Sigmoid colon (tissue), 7 donors: ENCODE data around the gene DUSP28. TPM values are rescaled to one million over a fixed set of nuclear protein-coding genes. Genes with fewer than 3 reads are reported as not detected.
A peak's percentile ranks its signal among the peaks of the same experiment; 100 is the strongest.

Source experiments
- DNase-seq: peaks from one replicate; pipeline ENCODE4 v3.0.0-alpha.2; 2019
- H3K27ac ChIP-seq, 4 donors: fragments of 200-600 bp; sonication (generic); one replicate each; pipeline ENCODE4 v1.5.1; 2016 to 2019; ENCODE audit warnings: mild to moderate bottlenecking in 1 of 4
- H3K27me3 ChIP-seq, 3 donors: fragments of 200-600 bp; sonication (generic); one replicate each; pipeline ENCODE4 v1.5.1; 2019; ENCODE audit warnings: mild to moderate bottlenecking in 1 of 3
- H3K36me3 ChIP-seq, 4 donors: fragments of 200-600 bp; sonication (generic); one replicate each; pipeline ENCODE4 v1.5.1; 2016 to 2019
- H3K4me1 ChIP-seq, 4 donors: fragments of 200-600 bp; sonication (generic); one replicate each; pipeline ENCODE4 v1.5.1; 2017 to 2019
- H3K4me3 ChIP-seq, 4 donors: fragments of 200-600 bp; sonication (generic); one replicate each; pipeline ENCODE4 v1.5.1; 2017 to 2019; ENCODE audit warnings: mild to moderate bottlenecking in 2 of 4, moderate library complexity in 1 of 4
- H3K9me3 ChIP-seq, 4 donors: fragments of 200-600 bp in 3 of 4; sonication (generic) in 3 of 4; one replicate each; pipeline versions ENCODE4 v1.5.1 to v1.6.1; 2013 to 2019
- EP300 ChIP-seq, 4 donors: sonication (generic); formaldehyde crosslinking; IDR thresholded peaks; one replicate each; pipeline ENCODE4 v1.6.1; 2017; ENCODE audit warnings: antibody characterized with exemption in 4 of 4
- POLR2A ChIP-seq, 2 donors: fragments of 450-650 bp; IDR thresholded peaks; one replicate each; pipeline ENCODE4 v1.6.1; 2016; ENCODE audit warnings: antibody characterized with exemption in 2 of 2, mild to moderate bottlenecking in 2 of 2, moderate library complexity in 2 of 2
- POLR2AphosphoS5 ChIP-seq, 4 donors: sonication (generic); formaldehyde crosslinking; IDR thresholded peaks; one replicate each; pipeline ENCODE4 v1.6.1; 2017; ENCODE audit warnings: antibody characterized with exemption in 4 of 4
- WGBS, 2 donors: extraction: QIAGEN DNeasy Blood & Tissue Kit; methylation state at CpG; one replicate each; pipeline ENCODE4 v1.1.7; 2013; 5-methylcytosine and 5-hydroxymethylcytosine counted together
- intact Hi-C: fragments of 100-400 bp; cut with DNase I; formaldehyde crosslinking; loops from one replicate; pipeline ENCODE4 v1.15.1; 2023
- polyA plus RNA-seq, 3 donors: library from polyadenylated mRNA; stranded (reverse); fragments of 200-250 nt; gene quantifications; one replicate each; pipeline ENCODE4 v1.2.3, GENCODE V29; 2013
- total RNA-seq, 4 donors: library from RNA; depleted of rRNA; stranded (reverse); fragments of >200 nt; gene quantifications; one replicate each; pipeline ENCODE4 v1.1.0, GENCODE V29; 2016
- TF ChIP-seq, protein P1 (sequence below), 4 experiments: fragments of 450-650 bp in 3 of 4; fragments of 200-600 bp in 1 of 4; IDR thresholded peaks; one replicate each; pipeline ENCODE4 v1.5.1; 2016 to 2019; ENCODE audit warnings: antibody characterized with exemption in 4 of 4, mild to moderate bottlenecking in 3 of 4, moderate library complexity in 2 of 4
- donor health status: healthy with polysubstance abuse.
- donor health status: Bipolar disorder and iron deficiency.
- donor health status: healthy.

DUSP28 gene
- total and polyA plus RNA-seq, 7 donors: 4.6 to 10.2 (median 5.4) TPM

DNA sequence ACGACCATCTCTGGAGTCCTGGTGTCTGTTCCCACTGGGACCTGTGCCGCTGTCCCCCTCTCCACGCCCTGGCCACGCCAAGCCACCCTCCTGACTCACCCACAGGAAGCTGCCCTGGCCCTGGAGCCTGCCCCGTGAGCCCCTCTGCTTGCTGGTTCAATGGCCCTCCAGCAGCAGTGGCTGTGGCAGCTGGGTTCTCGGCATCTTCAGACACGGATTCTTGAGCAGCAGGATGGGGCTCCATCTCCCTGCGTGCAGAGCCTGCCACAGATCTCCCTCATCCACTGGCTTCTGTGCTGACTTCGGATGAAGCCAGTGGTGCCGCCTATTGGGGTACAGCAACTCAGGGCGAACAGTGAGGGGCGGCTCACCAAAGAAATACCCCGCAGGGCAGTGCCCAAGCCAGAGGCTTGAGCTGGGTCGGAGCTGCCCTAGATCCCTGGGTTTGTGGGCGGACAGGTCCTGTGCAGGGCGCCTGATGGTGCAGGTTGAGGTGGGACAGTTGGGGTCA is 40.3 kb downstream of the DUSP28 start:
- TF ChIP-seq EP300 (IDR thresholded peaks at IDR 0.05): no peak
- TF ChIP-seq, protein P1, sequence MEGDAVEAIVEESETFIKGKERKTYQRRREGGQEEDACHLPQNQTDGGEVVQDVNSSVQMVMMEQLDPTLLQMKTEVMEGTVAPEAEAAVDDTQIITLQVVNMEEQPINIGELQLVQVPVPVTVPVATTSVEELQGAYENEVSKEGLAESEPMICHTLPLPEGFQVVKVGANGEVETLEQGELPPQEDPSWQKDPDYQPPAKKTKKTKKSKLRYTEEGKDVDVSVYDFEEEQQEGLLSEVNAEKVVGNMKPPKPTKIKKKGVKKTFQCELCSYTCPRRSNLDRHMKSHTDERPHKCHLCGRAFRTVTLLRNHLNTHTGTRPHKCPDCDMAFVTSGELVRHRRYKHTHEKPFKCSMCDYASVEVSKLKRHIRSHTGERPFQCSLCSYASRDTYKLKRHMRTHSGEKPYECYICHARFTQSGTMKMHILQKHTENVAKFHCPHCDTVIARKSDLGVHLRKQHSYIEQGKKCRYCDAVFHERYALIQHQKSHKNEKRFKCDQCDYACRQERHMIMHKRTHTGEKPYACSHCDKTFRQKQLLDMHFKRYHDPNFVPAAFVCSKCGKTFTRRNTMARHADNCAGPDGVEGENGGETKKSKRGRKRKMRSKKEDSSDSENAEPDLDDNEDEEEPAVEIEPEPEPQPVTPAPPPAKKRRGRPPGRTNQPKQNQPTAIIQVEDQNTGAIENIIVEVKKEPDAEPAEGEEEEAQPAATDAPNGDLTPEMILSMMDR (IDR thresholded peaks at IDR 0.05): no peak
- TF ChIP-seq POLR2AphosphoS5 (IDR thresholded peaks at IDR 0.05): no peak
- no peak for TF ChIP-seq POLR2A (IDR thresholded peaks at IDR 0.05)
- no peaks in the 10 kb centered on the region for H3K9me3 ChIP-seq
- H3K27ac ChIP-seq: no peak overlapping the region
- 95% methylated on average over 16 of the region's 16 CpGs for WGBS, 2 donors
- intact Hi-C loops: no loop called here
- H3K36me3 ChIP-seq: peaks cover 0 to 24% (median 14%) of the 10 kb centered on the region in 4 donors
- DNase-seq: peak; percentile 59
- H3K4me1 ChIP-seq: peaks cover 0 to 31% (median 23%) of the 10 kb centered on the region in 4 donors
- no peak overlapping the region for H3K4me3 ChIP-seq
- H3K27me3 ChIP-seq: no peaks in the 10 kb centered on the region

DNA sequence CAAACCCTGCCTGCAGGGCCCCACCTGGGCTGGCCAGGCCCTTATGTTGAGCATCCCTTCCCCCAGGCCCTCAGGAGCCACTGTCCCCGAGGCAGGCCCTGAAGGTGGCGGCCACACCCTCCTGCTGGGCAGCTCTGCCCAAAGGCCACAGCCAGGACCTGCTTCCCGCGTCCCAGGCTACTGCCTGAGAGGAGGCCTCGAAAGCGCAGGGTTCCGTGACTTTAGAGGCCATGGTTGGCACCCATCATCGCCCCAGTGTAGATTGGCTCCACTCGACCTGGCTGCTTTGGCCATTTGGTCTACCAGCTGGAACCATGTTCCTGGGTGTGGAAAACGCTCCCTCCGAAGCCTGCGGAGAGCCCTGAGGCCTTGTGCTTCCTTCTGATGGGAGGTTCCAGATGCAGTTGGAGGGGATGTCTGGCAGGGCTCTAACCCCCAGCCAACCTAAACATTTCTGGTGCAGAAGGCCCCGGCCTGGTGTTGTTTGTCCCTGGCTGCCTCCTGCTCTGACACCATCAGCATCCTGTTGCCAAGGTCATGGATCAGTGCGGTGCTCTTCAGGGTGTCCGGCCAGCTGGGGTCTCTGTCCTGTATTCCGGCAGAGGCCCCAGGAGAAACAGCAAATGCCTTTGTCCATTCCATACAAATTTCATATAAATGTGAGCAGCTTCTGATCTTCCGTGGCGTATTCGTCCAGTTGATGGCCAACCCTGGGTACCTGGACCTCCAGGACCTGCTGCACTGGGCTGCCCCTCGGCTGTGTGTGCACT is 41.1 kb downstream of the DUSP28 start:
- Histone ChIP-seq H3K27me3 (no peaks in the 10 kb centered on the region), H3K9me3 (no peaks in the 10 kb centered on the region), H3K4me3 (no peak overlapping the region), H3K36me3 (peaks cover 0 to 24% (median 14%) of the 10 kb centered on the region in 4 donors), H3K4me1 (peaks cover 0 to 24% (median 15%) of the 10 kb centered on the region in 4 donors), H3K27ac (no peak overlapping the region)
- TF ChIP-seq, protein P1 (IDR thresholded peaks at IDR 0.05): no peak
- no peak for TF ChIP-seq EP300 (IDR thresholded peaks at IDR 0.05)
- no peak for TF ChIP-seq POLR2A (IDR thresholded peaks at IDR 0.05)
- TF ChIP-seq POLR2AphosphoS5 (IDR thresholded peaks at IDR 0.05): no peak
- WGBS, 2 donors: 85 to 93% methylated on average over 20 of the region's 20 CpGs
- intact Hi-C loops: no loop called here
- DNase-seq: peak; percentile 58

DNA sequence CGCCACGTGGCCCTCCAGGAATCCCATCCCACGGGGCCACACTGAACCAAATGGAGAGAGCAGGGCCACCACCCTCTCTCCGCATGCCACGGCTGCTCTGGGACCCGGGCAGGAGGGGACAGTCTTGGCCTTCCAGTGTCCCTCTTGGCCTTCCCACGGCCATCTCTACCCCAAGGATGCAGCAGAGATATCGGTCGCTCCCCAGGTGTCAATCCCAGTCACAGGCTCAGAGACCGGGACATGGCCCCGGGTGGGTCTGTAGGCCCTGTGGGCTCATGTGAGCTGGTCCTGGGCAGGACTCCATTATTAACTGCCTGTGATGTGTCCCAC is 41.6 kb downstream of the DUSP28 start:
- Histone ChIP-seq H3K27me3 (no peaks in the 10 kb centered on the region), H3K4me1 (peaks cover 0 to 18% (median 10%) of the 10 kb centered on the region in 4 donors), H3K36me3 (peaks cover 0 to 24% (median 14%) of the 10 kb centered on the region in 4 donors), H3K27ac (no peak overlapping the region), H3K9me3 (no peaks in the 10 kb centered on the region), H3K4me3 (no peak overlapping the region)
- 96 to 97% methylated on average over 11 of the region's 11 CpGs for WGBS, 2 donors
- TF ChIP-seq POLR2A (IDR thresholded peaks at IDR 0.05) (no peak), POLR2AphosphoS5 (IDR thresholded peaks at IDR 0.05) (no peak), EP300 (IDR thresholded peaks at IDR 0.05) (no peak)
- TF ChIP-seq, protein P1 (IDR thresholded peaks at IDR 0.05): no peak
- intact Hi-C loops: no loop called here
- DNase-seq: peak; percentile 57

DNA sequence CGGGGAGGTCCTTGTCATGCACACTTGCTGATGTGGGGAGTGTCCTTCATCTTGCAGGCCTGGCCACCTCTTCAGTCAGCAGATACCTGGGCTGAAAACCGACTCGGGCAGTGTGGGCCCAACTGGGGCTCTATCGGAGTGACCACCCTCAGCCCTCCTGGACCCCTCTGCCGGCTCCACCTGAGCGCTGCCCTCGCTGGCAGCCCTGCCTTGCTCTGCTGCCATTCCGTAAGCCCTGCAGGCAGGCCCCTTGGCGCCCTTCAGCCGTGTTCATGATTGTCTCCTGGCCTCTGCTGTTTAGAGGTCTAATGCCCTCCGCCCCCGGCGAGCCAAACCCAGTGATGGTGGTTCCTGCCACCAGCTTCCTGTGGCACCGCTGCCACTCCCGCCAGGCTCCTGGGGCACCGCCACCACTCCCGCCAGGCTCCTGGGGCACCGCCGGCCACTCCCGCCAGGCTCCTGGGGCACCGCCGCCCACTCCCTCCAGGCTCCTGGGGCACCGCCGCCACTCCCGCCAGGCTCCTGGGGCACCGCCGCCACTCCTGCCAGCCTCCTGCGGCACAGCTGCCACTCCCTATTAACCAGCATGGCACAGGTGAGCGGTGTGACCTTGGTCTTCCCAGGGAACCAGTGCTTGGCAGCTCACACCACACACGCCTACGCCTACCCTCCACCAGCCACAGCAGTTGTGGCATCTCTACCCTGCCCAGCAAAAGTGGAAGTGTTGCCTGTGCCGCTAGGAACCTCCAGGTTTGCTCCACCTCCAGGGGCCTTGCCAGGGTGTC is 42.3 kb downstream of the DUSP28 start:
- peak; percentile 48 for DNase-seq
- TF ChIP-seq POLR2A (IDR thresholded peaks at IDR 0.05) (no peak), EP300 (IDR thresholded peaks at IDR 0.05) (no peak), POLR2AphosphoS5 (IDR thresholded peaks at IDR 0.05) (no peak)
- TF ChIP-seq, protein P1 (IDR thresholded peaks at IDR 0.05): no peak
- Histone ChIP-seq H3K27me3 (no peaks in the 10 kb centered on the region), H3K9me3 (no peaks in the 10 kb centered on the region), H3K27ac (no peak overlapping the region), H3K4me3 (no peak overlapping the region), H3K4me1 (peaks cover 0 to 14% (median 4%) of the 10 kb centered on the region in 4 donors), H3K36me3 (peaks cover 0 to 24% (median 14%) of the 10 kb centered on the region in 4 donors)
- intact Hi-C loops: no loop called here
- WGBS, 2 donors: 87 to 90% methylated on average over 32 of the region's 32 CpGs
